IPS-18c (cell line): ENCODE results near the gene DLG2.

ENCODE experiments used
- H3K4me3 ChIP-seq: 2 replicates; pipeline ENCODE4 v1.7.0; 2013; ENCODE audit warnings: low read depth, mild to moderate bottlenecking, low read length, moderate library complexity; ENCODE audit not compliant: insufficient read depth
- H3K9me3 ChIP-seq: one replicate; pipeline ENCODE4 v1.6.1; 2013; ENCODE audit warnings: mild to moderate bottlenecking, low read length, moderate library complexity; ENCODE audit not compliant: control insufficient read depth, insufficient read depth

DLG2 gene

GRCh38 chr11:83972536-83972935 is 1654.6 kb downstream of the DLG2 start:
- H3K9me3 ChIP-seq, result no peaks in the 10 kb centered on the region
- H3K4me3 ChIP-seq, result no peak overlapping the region

GRCh38 chr11:83971063-83971462 is 1656.1 kb downstream of the DLG2 start:
- no peak overlapping the region for H3K4me3 ChIP-seq

GRCh38 chr11:83970061-83970671 is 1657.0 kb downstream of the DLG2 start:
- no peak overlapping the region for H3K4me3 ChIP-seq
- no peaks in the 10 kb centered on the region for H3K9me3 ChIP-seq

More at GRCh38 chr11:83971063-83971462, 1656.1 kb downstream of the DLG2 start:
- H3K9me3 ChIP-seq, result no peaks in the 10 kb centered on the region

GRCh38 chr11:83957038-83957900 is 1669.9 kb downstream of the DLG2 start:
- Histone ChIP-seq H3K9me3 (no peaks in the 10 kb centered on the region), H3K4me3 (no peak overlapping the region)

- Histone ChIP-seq H3K4me3 (no peak overlapping the region), H3K9me3 (no peaks in the 10 kb centered on the region)
Measured at GRCh38 chr11:83956119-83956697, 1670.9 kb downstream of the DLG2 start.

- Histone ChIP-seq H3K9me3 (no peaks in the 10 kb centered on the region), H3K4me3 (no peak overlapping the region)
Measured at GRCh38 chr11:83954780-83955179, 1672.4 kb downstream of the DLG2 start.

- no peak overlapping the region for H3K4me3 ChIP-seq
- H3K9me3 ChIP-seq, result no peaks in the 10 kb centered on the region
Measured at GRCh38 chr11:83951521-83951920, 1675.6 kb downstream of the DLG2 start.

GRCh38 chr11:83948200-83948599 is 1678.9 kb downstream of the DLG2 start:
- no peak overlapping the region for H3K4me3 ChIP-seq
- no peaks in the 10 kb centered on the region for H3K9me3 ChIP-seq

- no peaks in the 10 kb centered on the region for H3K9me3 ChIP-seq
- H3K4me3 ChIP-seq, result no peak overlapping the region
Measured at GRCh38 chr11:83945976-83946375, 1681.2 kb downstream of the DLG2 start.

- no peak overlapping the region for H3K4me3 ChIP-seq
- H3K9me3 ChIP-seq, result no peaks in the 10 kb centered on the region
Measured at GRCh38 chr11:83941050-83941449, 1686.1 kb downstream of the DLG2 start.

- no peak overlapping the region for H3K4me3 ChIP-seq
- H3K9me3 ChIP-seq, result no peaks in the 10 kb centered on the region
Measured at GRCh38 chr11:83938148-83938547, 1689.0 kb downstream of the DLG2 start.

GRCh38 chr11:83933008-83933407 is 1694.1 kb downstream of the DLG2 start:
- H3K9me3 ChIP-seq, result no peaks in the 10 kb centered on the region
- H3K4me3 ChIP-seq, result no peak overlapping the region

GRCh38 chr11:83927422-83927821 is 1699.7 kb downstream of the DLG2 start:
- H3K9me3 ChIP-seq, result no peaks in the 10 kb centered on the region

GRCh38 chr11:83924795-83925542 is 1702.2 kb downstream of the DLG2 start:
- no peaks in the 10 kb centered on the region for H3K9me3 ChIP-seq
- no peak overlapping the region for H3K4me3 ChIP-seq

More at GRCh38 chr11:83927422-83927821, 1699.7 kb downstream of the DLG2 start:
- H3K4me3 ChIP-seq, result no peak overlapping the region

- Histone ChIP-seq H3K4me3 (no peak overlapping the region), H3K9me3 (no peaks in the 10 kb centered on the region)
Measured at GRCh38 chr11:83923961-83924360, 1703.2 kb downstream of the DLG2 start.

GRCh38 chr11:83922953-83923352 is 1704.2 kb downstream of the DLG2 start:
- Histone ChIP-seq H3K9me3 (no peaks in the 10 kb centered on the region), H3K4me3 (no peak overlapping the region)

GRCh38 chr11:83922318-83922717 is 1704.8 kb downstream of the DLG2 start:
- H3K4me3 ChIP-seq, result no peak overlapping the region
- no peaks in the 10 kb centered on the region for H3K9me3 ChIP-seq
